ENCODE results near the gene DYNLT5. TPM values are rescaled to one million over a fixed set of nuclear protein-coding genes. Genes with fewer than 3 reads are reported as not detected.
"Not testable (repeated sequence)": the region's sequence is repeated elsewhere in the genome, so short reads cannot be mapped to it uniquely, and the experiment has no call there.

DYNLT5 gene
- total and polyA plus RNA-seq, 12 donors, result 0.89 to 7.0 (median 1.5) TPM

- intact Hi-C loops (cut with DNase I), result no loop called here
- H3K9me3 ChIP-seq, result no peaks in the 10 kb centered on the region
- peaks cover 0 to 16% (median 0%) of the 10 kb centered on the region in 9 donors for H3K36me3 ChIP-seq
- TF ChIP-seq, protein P1, sequence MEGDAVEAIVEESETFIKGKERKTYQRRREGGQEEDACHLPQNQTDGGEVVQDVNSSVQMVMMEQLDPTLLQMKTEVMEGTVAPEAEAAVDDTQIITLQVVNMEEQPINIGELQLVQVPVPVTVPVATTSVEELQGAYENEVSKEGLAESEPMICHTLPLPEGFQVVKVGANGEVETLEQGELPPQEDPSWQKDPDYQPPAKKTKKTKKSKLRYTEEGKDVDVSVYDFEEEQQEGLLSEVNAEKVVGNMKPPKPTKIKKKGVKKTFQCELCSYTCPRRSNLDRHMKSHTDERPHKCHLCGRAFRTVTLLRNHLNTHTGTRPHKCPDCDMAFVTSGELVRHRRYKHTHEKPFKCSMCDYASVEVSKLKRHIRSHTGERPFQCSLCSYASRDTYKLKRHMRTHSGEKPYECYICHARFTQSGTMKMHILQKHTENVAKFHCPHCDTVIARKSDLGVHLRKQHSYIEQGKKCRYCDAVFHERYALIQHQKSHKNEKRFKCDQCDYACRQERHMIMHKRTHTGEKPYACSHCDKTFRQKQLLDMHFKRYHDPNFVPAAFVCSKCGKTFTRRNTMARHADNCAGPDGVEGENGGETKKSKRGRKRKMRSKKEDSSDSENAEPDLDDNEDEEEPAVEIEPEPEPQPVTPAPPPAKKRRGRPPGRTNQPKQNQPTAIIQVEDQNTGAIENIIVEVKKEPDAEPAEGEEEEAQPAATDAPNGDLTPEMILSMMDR (IDR thresholded peaks at IDR 0.05), result no peak
- DNase-seq, result no peak
- ATAC-seq, result peak in 3 of 8 donors; percentile 42 to 67 (median 50)
- H3K27me3 ChIP-seq, result no peaks in the 10 kb centered on the region
- no peak overlapping the region for H3K4me3 ChIP-seq
- WGBS, 2 donors, result 0% methylated on average over 1 of the region's 1 CpG
- peak overlapping the region in 2 of 10 donors; percentile 12 to 79 for H3K27ac ChIP-seq
- peaks cover 0 to 28% (median 0%) of the 10 kb centered on the region in 9 donors for H3K4me1 ChIP-seq
Observed at GRCh38 chr1:66732407-66733166, 19.7 kb upstream of the DYNLT5 start.

DNA sequence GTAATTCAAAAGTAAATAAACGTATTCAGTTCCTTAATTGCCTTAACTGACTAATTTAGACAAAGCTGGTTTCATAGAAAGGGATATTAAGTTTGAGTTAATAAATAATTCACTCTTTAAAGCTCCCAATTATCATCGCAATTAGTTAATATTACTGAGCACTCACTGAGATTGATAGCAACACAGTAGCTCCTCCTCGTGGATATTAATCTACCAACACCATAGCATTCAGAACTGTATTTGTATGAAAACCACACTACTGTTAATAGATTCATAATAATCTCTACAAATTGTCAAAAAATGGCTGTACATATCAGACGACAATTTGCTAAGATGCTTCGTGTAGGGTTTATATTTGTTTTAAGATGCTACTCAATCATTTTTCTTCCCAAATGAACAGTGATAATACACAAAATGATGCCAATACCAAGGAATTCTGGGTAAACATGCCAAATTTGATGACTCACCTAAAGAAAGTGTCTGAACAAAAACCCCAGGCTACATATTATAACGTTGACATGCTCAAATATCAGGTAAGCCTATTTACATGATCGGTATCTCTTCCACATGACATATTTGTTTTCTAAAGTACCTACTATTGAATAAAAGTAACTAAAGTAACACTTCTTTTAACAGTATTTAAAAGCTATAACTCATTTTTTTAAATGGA, 18.8 kb upstream of the DYNLT5 start:
- intact Hi-C loops (cut with DNase I), result no loop called here

GRCh38 chr1:66734531-66734930, 17.7 kb upstream of the DYNLT5 start:
- peaks cover 0 to 16% (median 0%) of the 10 kb centered on the region in 9 donors for H3K36me3 ChIP-seq
- WGBS, 2 donors, result 79 to 80% methylated on average over 6 of the region's 6 CpGs
- H3K27me3 ChIP-seq; H3K9me3 ChIP-seq; intact Hi-C loops (cut with DNase I); DNase-seq; ATAC-seq; H3K27ac ChIP-seq; H3K4me3 ChIP-seq: not testable (repeated sequence)
- H3K4me1 ChIP-seq, result peaks cover 0 to 31% (median 9%) of the 10 kb centered on the region in 9 donors

More for the DNA sequence above, 18.8 kb upstream of the DYNLT5 start:
- no peaks in the 10 kb centered on the region for H3K9me3 ChIP-seq
- TF ChIP-seq, protein P1 (IDR thresholded peaks at IDR 0.05), result peak in 1 of 9 donors; percentile 12
- H3K36me3 ChIP-seq, result peaks cover 0 to 16% (median 0%) of the 10 kb centered on the region in 9 donors
- peaks cover 0 to 28% (median 4%) of the 10 kb centered on the region in 9 donors for H3K4me1 ChIP-seq
- no peak overlapping the region for H3K4me3 ChIP-seq
- H3K27me3 ChIP-seq, result no peaks in the 10 kb centered on the region
- DNase-seq, result no peak
- ATAC-seq, result no peak
- H3K27ac ChIP-seq, result peak overlapping the region in 1 of 10 donors; percentile 79
- WGBS, 2 donors, result 76% methylated on average over 7 of the region's 7 CpGs

DNA sequence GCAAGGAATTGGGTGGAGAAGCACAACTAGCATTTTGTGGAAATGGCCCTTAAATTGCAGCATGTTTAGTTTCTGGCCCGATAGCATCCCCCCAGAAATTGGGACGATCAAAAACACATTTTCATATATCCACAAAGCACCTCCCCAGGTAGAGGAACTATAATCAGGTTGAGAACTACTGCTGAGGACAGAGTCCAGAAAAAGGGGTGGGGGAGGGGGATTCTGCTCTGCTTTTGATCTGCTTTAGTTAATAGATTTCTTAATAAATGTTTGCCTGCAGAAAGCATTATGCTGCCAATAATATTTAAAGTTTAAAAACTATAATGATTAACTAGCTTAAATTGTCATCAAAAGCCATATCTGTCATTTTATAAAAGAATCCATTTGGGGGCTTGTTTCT, 14.4 kb upstream of the DYNLT5 start:
- Histone ChIP-seq H3K4me3 (no peak overlapping the region), H3K27ac (peak overlapping the region in 1 of 10 donors; percentile 59), H3K9me3 (no peaks in the 10 kb centered on the region), H3K36me3 (peaks cover 0 to 16% (median 0%) of the 10 kb centered on the region in 9 donors), H3K27me3 (no peaks in the 10 kb centered on the region), H3K4me1 (peaks cover 0 to 25% (median 14%) of the 10 kb centered on the region in 9 donors)
- WGBS, 2 donors, result 89 to 90% methylated on average over 2 of the region's 2 CpGs
- intact Hi-C loops (cut with DNase I), result no loop called here
- no peak for DNase-seq
- TF ChIP-seq, protein P1 (IDR thresholded peaks at IDR 0.05), result no peak
- ATAC-seq, result no peak

Data from heart right ventricle (tissue), 16 donors.